Measurements from ENCODE around the gene ZNF816. TPM values are rescaled to one million over a fixed set of nuclear protein-coding genes. Genes with fewer than 3 reads are reported as not detected.

The ZNF816 gene
- total and polyA plus RNA-seq, 2 of the 8 experiments (the other 6 are each of a cell fraction or from before 2014, with no cell fraction given), result 2.7 to 13.2 TPM

DNA sequence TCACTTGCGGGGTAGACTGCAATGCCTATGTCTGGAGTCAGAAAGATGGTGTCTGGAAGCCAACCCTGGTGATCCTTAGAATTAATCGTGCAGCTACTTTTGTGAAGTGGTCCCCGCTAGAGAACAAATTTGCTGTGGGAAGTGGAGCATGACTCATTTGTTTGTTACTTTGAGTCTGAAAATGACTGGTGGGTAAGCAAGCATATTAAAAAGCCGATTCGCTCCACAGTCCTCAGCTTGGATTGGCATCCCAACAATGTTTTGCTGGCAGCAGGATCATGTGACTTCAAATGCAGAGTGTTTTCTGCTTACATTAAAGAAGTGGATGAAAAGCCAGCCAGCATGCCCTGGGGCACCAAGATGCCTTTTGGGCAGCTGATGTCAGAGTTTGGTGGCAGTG lies 41.6 kb upstream of the ZNF816 start:
- Histone ChIP-seq H3K79me1 (ENCODE audit: low read depth, low read length) (no peaks in the 10 kb centered on the region), H3K79me2 (ENCODE audit: control insufficient read depth in 1 of 2, insufficient read depth in 2 of 2, low read length in 2 of 2) (no peaks in the 10 kb centered on the region), H3K36me3 (ENCODE audit: control insufficient read depth in 2 of 4, insufficient read depth in 4 of 4, low read length in 3 of 4) (no peaks in the 10 kb centered on the region), H2BK5ac (ENCODE audit: low read depth, low read length) (no peak overlapping the region), H3K9ac (replicated peaks in 1 of 4; ENCODE audit: extremely low read depth in 1 of 4, low read depth in 3 of 4, low read length in 3 of 4) (no peak overlapping the region), H3K27me3 (replicated peaks in 1 of 4; ENCODE audit: control insufficient read depth in 3 of 4, extremely low read depth in 1 of 4, insufficient read depth in 3 of 4, low read length in 3 of 4) (no peaks in the 10 kb centered on the region; a peak in 1 of 7 replicates), H3K18ac (ENCODE audit: extremely low read depth, low read length) (no peak overlapping the region), H4K5ac (ENCODE audit: insufficient read length, low read depth, low read length) (no peak overlapping the region), H4K91ac (replicated peaks; ENCODE audit: insufficient read length, low read length) (no peak overlapping the region), H2BK20ac (ENCODE audit: low read length) (no peak overlapping the region), H2BK120ac (replicated peaks; ENCODE audit: low read depth, low read length) (no peak overlapping the region), H2AK5ac (ENCODE audit: low read depth, low read length) (no peak overlapping the region; the same call in 1 of the 2 replicates), H3K4ac (replicated peaks; ENCODE audit: insufficient read length, low read depth, low read length) (no peak overlapping the region), H3K23ac (ENCODE audit: insufficient read length) (no peak overlapping the region), H4K20me1 (replicated peaks in 1 of 2; ENCODE audit: control insufficient read depth in 1 of 2, insufficient read depth in 2 of 2, low read length in 2 of 2) (no peaks in the 10 kb centered on the region), H3K56ac (replicated peaks; ENCODE audit: insufficient read length, low read depth, low read length) (no peak overlapping the region), H3K4me2 (ENCODE audit: insufficient read depth in 1 of 2, low read depth in 2 of 2, low read length in 2 of 2) (no peak overlapping the region), H3K14ac (ENCODE audit: insufficient read length) (no peak overlapping the region), H3K27ac (ENCODE audit: low read depth, low read length) (no peak overlapping the region), H3K23me2 (ENCODE audit: low read depth, low read length) (no peaks in the 10 kb centered on the region), H3K9me3 (ENCODE audit: insufficient read depth in 2 of 2, low read depth in 1 of 2, low read length in 1 of 2) (0 out of 4 replicates have a peak, but pooled peaks cover 0 to 2% of the 10 kb centered on the region in 2 experiments), H2BK12ac (ENCODE audit: low read depth, low read length) (peak overlapping the region; percentile 45; the same call in 1 of the 2 replicates), H2BK15ac (ENCODE audit: low read length) (no peak overlapping the region), H3K4me1 (replicated peaks in 1 of 4; ENCODE audit: control insufficient read depth in 3 of 4, insufficient read depth in 4 of 4, low read length in 3 of 4) (no peaks in the 10 kb centered on the region), H2AFZ (ENCODE audit: low read length) (no peak overlapping the region), H4K8ac (ENCODE audit: extremely low read depth, insufficient read depth, low read length) (no peak overlapping the region), H3K4me3 (ENCODE audit: extremely low read depth in 1 of 4, insufficient read depth in 2 of 4, low read depth in 3 of 4, low read length in 4 of 4) (no peak overlapping the region)
- POLR2A ChIA-PET (ENCODE audit: partially characterized antibody), result interaction anchor here (0.8 kb wide), 1 partner anchor 24 kb away, joined by 3 read pairs; no protein-coding TSS in a partner anchor
- 90% methylated on average over 5 of the region's 5 CpGs; no CpG with 5 or more reads in 1 of the 2 experiments for WGBS, 2 experiments (ENCODE audit: extremely low coverage in 1 of 2, insufficient coverage in 1 of 2, insufficient read length in 1 of 2, insufficient replicate concordance in 2 of 2, low coverage in 1 of 2, low lambda C conversion rate in 2 of 2, missing lambda C conversion rate in 1 of 2)
- DNase-seq (ENCODE audit: low read depth in 1 of 2, low spot score in 2 of 2) (no peak), FAIRE-seq (no peak)
- CTCF ChIA-PET (ENCODE audit: partially characterized antibody), result interaction anchor here (1.6 to 1.8 kb wide), 2 partner anchors 10 to 16 kb away, joined by 8 to 9 read pairs; no protein-coding TSS in a partner anchor
- TF ChIP-seq, protein P1, sequence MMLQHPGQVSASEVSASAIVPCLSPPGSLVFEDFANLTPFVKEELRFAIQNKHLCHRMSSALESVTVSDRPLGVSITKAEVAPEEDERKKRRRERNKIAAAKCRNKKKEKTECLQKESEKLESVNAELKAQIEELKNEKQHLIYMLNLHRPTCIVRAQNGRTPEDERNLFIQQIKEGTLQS (IDR thresholded peaks at IDR 0.05; ENCODE audit: insufficient read depth, low read depth, low read length), result no peak
- TF ChIP-seq NRF1 (IDR thresholded peaks at IDR 0.05; ENCODE audit: low read depth, low read length) (no peak), CTBP2 (IDR thresholded peaks at IDR 0.05; ENCODE audit: borderline replicate concordance, insufficient read depth, insufficient read length, low read length) (no peak), KDM5A (IDR thresholded peaks at IDR 0.05; ENCODE audit: low read length) (no peak), HDAC6 (IDR thresholded peaks at IDR 0.05; ENCODE audit: low read depth, low read length) (no peak), CREB1 (IDR thresholded peaks at IDR 0.05) (no peak), FOSL1 (IDR thresholded peaks at IDR 0.05; ENCODE audit: insufficient read depth, low read depth, low read length) (no peak), SIRT6 (IDR thresholded peaks at IDR 0.05; ENCODE audit: low read length) (no peak), YY1 (IDR thresholded peaks at IDR 0.05; ENCODE audit: low read depth, low read length) (no peak), SP2 (IDR thresholded peaks at IDR 0.05; ENCODE audit: low read length) (no peak), HDAC2 (IDR thresholded peaks at IDR 0.05; ENCODE audit: borderline replicate concordance in 1 of 2, low read depth in 2 of 2, low read length in 2 of 2) (no peak), CHD1 (IDR thresholded peaks at IDR 0.05; ENCODE audit: low read depth, low read length) (no peak), ZNF274 (IDR thresholded peaks at IDR 0.05; ENCODE audit: borderline replicate concordance, extremely low read depth, low read length) (no peak), BACH1 (IDR thresholded peaks at IDR 0.05; ENCODE audit: low read length) (no peak), SP1 (IDR thresholded peaks at IDR 0.05; ENCODE audit: low read depth, low read length) (no peak)

Measured in H1 (cell line).